Upper lobe of left lung (tissue), 4 donors: ENCODE data around the gene ST7.

Experiments
- EP300 ChIP-seq, 4 donors: sonication (generic); formaldehyde crosslinking; IDR thresholded peaks; one replicate each; pipeline ENCODE4 v1.5.1; 2017; ENCODE audit warnings: antibody characterized with exemption in 4 of 4, control low read depth in 2 of 4
- POLR2A ChIP-seq, 4 donors: fragments of 450-650 bp; IDR thresholded peaks; one replicate each; pipeline ENCODE4 v1.5.1; 2016 to 2017; ENCODE audit warnings: antibody characterized with exemption in 4 of 4, mild to moderate bottlenecking in 2 of 4
- POLR2AphosphoS5 ChIP-seq, 2 donors: sonication (generic); formaldehyde crosslinking; IDR thresholded peaks; one replicate each; pipeline ENCODE4 v1.5.1; 2017; ENCODE audit warnings: antibody characterized with exemption in 2 of 2
- TF ChIP-seq, protein P1 (sequence below), 6 experiments: fragments of 450-650 bp in 4 of 6; fragments of 200-600 bp in 2 of 6; sonication (generic) in 2 of 6; IDR thresholded peaks; one replicate each; pipeline ENCODE4 v1.5.1; 2016 to 2019; ENCODE audit warnings: antibody characterized with exemption in 6 of 6

DNA sequence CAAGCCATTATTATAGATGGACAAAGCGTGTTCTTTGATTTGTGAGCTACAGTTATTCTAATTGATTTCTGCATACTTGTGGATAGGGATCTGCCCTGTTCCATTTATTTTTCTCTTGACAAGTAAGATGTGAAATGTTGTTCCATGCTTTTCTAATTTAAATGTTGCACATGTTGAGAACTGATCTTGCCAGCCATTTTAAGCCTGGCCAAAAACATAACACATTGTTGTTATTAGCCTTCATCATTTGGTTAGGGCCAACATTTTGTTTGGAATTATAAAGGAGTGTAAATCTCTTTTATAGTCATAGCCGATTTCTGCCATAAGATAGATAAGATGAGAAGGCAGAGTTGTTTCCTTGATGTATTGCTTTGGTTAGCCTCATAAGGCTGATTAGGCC lies 252.6 kb downstream of the ST7 start:
- TF ChIP-seq, protein P1, sequence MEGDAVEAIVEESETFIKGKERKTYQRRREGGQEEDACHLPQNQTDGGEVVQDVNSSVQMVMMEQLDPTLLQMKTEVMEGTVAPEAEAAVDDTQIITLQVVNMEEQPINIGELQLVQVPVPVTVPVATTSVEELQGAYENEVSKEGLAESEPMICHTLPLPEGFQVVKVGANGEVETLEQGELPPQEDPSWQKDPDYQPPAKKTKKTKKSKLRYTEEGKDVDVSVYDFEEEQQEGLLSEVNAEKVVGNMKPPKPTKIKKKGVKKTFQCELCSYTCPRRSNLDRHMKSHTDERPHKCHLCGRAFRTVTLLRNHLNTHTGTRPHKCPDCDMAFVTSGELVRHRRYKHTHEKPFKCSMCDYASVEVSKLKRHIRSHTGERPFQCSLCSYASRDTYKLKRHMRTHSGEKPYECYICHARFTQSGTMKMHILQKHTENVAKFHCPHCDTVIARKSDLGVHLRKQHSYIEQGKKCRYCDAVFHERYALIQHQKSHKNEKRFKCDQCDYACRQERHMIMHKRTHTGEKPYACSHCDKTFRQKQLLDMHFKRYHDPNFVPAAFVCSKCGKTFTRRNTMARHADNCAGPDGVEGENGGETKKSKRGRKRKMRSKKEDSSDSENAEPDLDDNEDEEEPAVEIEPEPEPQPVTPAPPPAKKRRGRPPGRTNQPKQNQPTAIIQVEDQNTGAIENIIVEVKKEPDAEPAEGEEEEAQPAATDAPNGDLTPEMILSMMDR (IDR thresholded peaks at IDR 0.05), result no peak
- no peak for TF ChIP-seq POLR2AphosphoS5 (IDR thresholded peaks at IDR 0.05)
- no peak for TF ChIP-seq POLR2A (IDR thresholded peaks at IDR 0.05)
- no peak for TF ChIP-seq EP300 (IDR thresholded peaks at IDR 0.05)
